ENCODE results near the gene CBX6. TPM values are rescaled to one million over a fixed set of nuclear protein-coding genes. Genes with fewer than 3 reads are reported as not detected.

CBX6 gene
- total RNA-seq, 1 donor from 2014 or later = 51.8 TPM

DNA sequence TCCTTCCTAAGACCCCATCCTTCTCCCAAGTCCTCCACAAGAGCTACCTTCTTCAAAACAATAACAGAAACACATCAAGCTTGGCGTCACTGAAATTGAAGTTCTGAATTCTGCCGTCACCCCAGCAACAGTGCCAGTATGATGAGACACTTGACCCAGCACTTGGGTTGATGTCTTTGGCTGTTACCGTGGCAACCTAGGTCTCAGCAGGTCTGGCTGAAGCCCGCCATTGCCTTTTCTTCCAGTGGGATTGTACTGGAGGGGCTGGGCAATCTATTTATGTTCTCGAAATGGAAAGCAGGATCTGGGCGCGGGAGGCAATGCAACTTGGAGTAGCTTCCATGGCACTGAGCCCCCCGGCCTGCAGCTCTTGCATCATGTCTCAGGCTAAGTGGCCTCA, 52.0 kb downstream of the CBX6 start:
- no peak for DNase-seq (ENCODE audit: low spot score)

DNA sequence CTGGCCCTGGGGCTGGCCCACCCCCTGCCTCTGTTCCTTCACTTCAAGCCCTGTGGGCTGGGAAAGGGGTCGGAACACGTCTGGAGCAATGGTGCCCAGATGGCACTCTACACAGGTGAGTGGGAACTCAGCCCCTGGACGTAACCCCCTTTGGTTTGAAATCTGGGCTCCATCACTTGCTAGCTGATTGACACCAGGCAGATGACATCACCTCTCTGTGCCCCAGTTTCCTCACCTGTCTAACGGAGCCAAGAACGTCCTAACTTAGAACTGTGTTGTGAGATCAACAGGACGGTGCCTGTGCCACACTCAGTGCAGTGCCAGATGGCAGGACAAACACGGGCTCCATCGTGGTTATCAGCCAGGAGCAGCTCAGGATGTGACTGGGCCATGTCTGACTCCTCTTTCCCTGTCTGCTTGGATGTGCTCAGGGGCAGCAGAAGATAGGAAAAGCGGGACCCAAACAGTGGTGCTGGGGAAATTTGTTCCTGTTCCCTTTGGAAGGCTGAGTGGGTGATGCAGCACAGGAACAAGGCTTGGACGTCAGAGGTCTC, 52.6 kb downstream of the CBX6 start:
- DNase-seq (ENCODE audit: low spot score) = no peak

DNA sequence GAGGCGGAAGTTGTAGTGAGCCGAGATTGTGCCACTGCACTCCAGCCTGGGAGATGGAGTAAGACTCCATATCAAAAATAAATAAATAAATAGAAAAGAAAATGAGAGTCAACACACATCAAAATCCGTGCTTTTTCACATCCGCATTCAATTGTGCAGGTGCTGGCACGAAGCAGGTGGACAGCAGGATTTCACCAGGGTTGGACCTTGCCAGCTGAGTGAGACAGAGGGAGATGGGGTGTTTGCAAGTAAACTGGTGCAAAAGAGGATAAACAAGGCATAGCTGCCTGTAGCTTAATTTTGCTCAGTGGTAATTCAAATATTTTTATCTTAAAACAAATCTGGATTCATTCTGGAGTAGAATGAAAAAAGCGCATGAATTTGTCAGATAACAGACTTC, 54.8 kb downstream of the CBX6 start:
- no peak for DNase-seq (ENCODE audit: low spot score)

DNA sequence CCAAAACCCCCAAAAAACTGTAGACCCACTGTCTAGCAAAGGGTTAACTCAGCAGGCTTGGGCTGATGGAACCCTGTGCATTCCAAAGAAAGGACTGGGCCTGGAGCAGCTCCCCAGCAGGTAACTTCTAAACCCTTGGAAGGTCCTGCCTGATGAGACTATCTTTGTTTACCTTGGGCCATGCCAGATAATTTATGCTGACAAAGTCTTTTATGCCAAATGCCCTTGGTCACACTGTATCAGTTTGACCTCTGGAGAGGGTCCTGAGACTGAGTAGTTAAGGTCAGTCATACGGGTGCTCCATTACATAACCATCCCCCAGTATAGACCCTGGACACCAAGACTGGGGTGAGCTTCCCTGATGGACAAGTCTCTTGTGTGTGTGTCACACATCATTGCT, 56.2 kb downstream of the CBX6 start:
- DNase-seq (ENCODE audit: low spot score) = no peak

Other genes starting within 250 kb of the CBX6 start
- gene FAM227A, start 215.8 kb downstream of the CBX6 start, total RNA-seq (ENCODE audit: insufficient read depth, low replicate concordance) = 3.1 TPM
- gene CBY1, start 215.6 kb downstream of the CBX6 start, total RNA-seq (ENCODE audit: insufficient read depth, low replicate concordance) = 38.5 TPM
- gene TOMM22, start 190.3 kb downstream of the CBX6 start, total RNA-seq (ENCODE audit: insufficient read depth, low replicate concordance) = 36.1 TPM
- 44.5 TPM for gene JOSD1, start 171.3 kb downstream of the CBX6 start, total RNA-seq (ENCODE audit: insufficient read depth, low replicate concordance)
- gene GTPBP1, start 166.3 kb downstream of the CBX6 start, total RNA-seq (ENCODE audit: insufficient read depth, low replicate concordance) = 17.1 TPM
- 127 TPM for gene SUN2, start 116.2 kb downstream of the CBX6 start, total RNA-seq (ENCODE audit: insufficient read depth, low replicate concordance)
- 9.9 TPM for gene DNAL4, start 78.1 kb downstream of the CBX6 start, total RNA-seq (ENCODE audit: insufficient read depth, low replicate concordance)
- 3.9 TPM for gene NPTXR, start 28.2 kb downstream of the CBX6 start, total RNA-seq (ENCODE audit: insufficient read depth, low replicate concordance)
- gene APOBEC3A, start 85.4 kb upstream of the CBX6 start, total RNA-seq (ENCODE audit: insufficient read depth, low replicate concordance) = 16.6 TPM
- not detected for gene APOBEC3B, start 110.1 kb upstream of the CBX6 start, total RNA-seq (ENCODE audit: insufficient read depth, low replicate concordance)
- gene APOBEC3C, start 142.0 kb upstream of the CBX6 start, total RNA-seq (ENCODE audit: insufficient read depth, low replicate concordance) = 4.6 TPM
- gene APOBEC3D, start 148.9 kb upstream of the CBX6 start, total RNA-seq (ENCODE audit: insufficient read depth, low replicate concordance) = 2.4 TPM
- gene APOBEC3F, start 168.6 kb upstream of the CBX6 start, total RNA-seq (ENCODE audit: insufficient read depth, low replicate concordance) = 1.7 TPM
- 7.9 TPM for gene APOBEC3G, start 205.1 kb upstream of the CBX6 start, total RNA-seq (ENCODE audit: insufficient read depth, low replicate concordance)
- not detected for gene APOBEC3H, start 225.0 kb upstream of the CBX6 start, total RNA-seq (ENCODE audit: insufficient read depth, low replicate concordance)

Measured in umbilical cord (tissue), 2 donors.